A673 (cell line): ENCODE measurements around the gene SCGB1D4. TPM values are rescaled to one million over a fixed set of nuclear protein-coding genes. Genes with fewer than 3 reads are reported as not detected.

Experiments used
- BruUV-seq: library from RNA; stranded (reverse); fragments of 400-500 nt; replicated peaks from 2 replicates; lab custom pipeline; 2021; lab: Mats Ljungman, UMichigan
- CTCF ChIA-PET: fragments of 300-600 bp; sonication (Branson Sonifier 250); formaldehyde crosslinking; loops from one replicate; lab custom pipeline; 2022; ENCODE audit warnings: antibody characterized with exemption; lab: Charles Lee
- POLR2A ChIA-PET: fragments of 300-600 bp; sonication (Branson Sonifier 250); formaldehyde crosslinking; loops from one replicate; lab custom pipeline; 2022; ENCODE audit warnings: antibody characterized with exemption; ENCODE audit not compliant: low non-redundant PET; lab: Charles Lee
- DNase-seq: peaks from one replicate; pipeline ENCODE4 v3.0.0-alpha.2; 2015; ENCODE audit warnings: low spot score
- H3K27ac ChIP-seq: fragments of 200-600 bp; sonication (generic); 2 replicates; pipeline ENCODE4 v1.5.1; 2016; ENCODE audit warnings: mixed run types, low read depth, mild to moderate bottlenecking, mixed read lengths, antibody characterized with exemption, low read length; ENCODE audit not compliant: poor library complexity, severe bottlenecking
- H3K27me3 ChIP-seq: fragments of 200-600 bp; sonication (generic); replicated peaks from 2 replicates; pipeline ENCODE4 v1.6.1; 2017; ENCODE audit warnings: mixed run types, low read depth, mild to moderate bottlenecking, mixed read lengths, antibody characterized with exemption, low read length; ENCODE audit not compliant: insufficient read depth, poor library complexity
- H3K36me3 ChIP-seq: fragments of 200-600 bp; sonication (generic); 2 replicates; pipeline ENCODE4 v1.6.1; 2016; ENCODE audit warnings: mixed run types, mild to moderate bottlenecking, mixed read lengths, antibody characterized with exemption, low read length; ENCODE audit not compliant: insufficient read depth, poor library complexity, severe bottlenecking
- H3K4me1 ChIP-seq: fragments of 200-600 bp; sonication (generic); 2 replicates; pipeline ENCODE4 v1.6.1; 2017; ENCODE audit warnings: mixed run types, mild to moderate bottlenecking, mixed read lengths, antibody characterized with exemption, low read length; ENCODE audit not compliant: insufficient read depth, poor library complexity, severe bottlenecking
- H3K4me3 ChIP-seq: fragments of 200-600 bp; sonication (generic); 2 replicates; pipeline ENCODE4 v1.5.1; 2016; ENCODE audit warnings: low read depth, mixed run types, mild to moderate bottlenecking, mixed read lengths, low read length; ENCODE audit not compliant: poor library complexity, severe bottlenecking
- H3K9me3 ChIP-seq: fragments of 200-600 bp; sonication (generic); 2 replicates; pipeline ENCODE4 v1.6.1; 2016; ENCODE audit warnings: mixed run types, low read depth, mild to moderate bottlenecking, mixed read lengths, antibody characterized with exemption, low read length; ENCODE audit not compliant: poor library complexity, severe bottlenecking
- EZH2 ChIP-seq: fragments of 200-600 bp; sonication (generic); IDR thresholded peaks from 2 replicates; pipeline ENCODE4 v1.6.1; 2017; ENCODE audit warnings: borderline replicate concordance, low read depth, mild to moderate bottlenecking, mixed read lengths, antibody characterized with exemption, low read length; ENCODE audit not compliant: poor library complexity, severe bottlenecking
- intact Hi-C: fragments of 100-400 bp; cut with micrococcal nuclease; formaldehyde crosslinking; loops from one replicate; pipeline ENCODE4 v1.10.0; 2022; ENCODE audit not compliant: unreplicated experiment
- total RNA-seq: library from RNA; stranded (reverse); gene quantifications from 2 replicates; pipeline ENCODE4 v1.2.3, GENCODE V29; 2021
- TF ChIP-seq, protein P1 (sequence below): fragments of 300-800, 200-600 bp; sonication (generic); conservative IDR thresholded peaks from 2 replicates; pipeline ENCODE4 v1.5.1; 2017; ENCODE audit warnings: low read depth, mild to moderate bottlenecking, antibody characterized with exemption, low read length, moderate library complexity, mixed read lengths

SCGB1D4 gene
- total RNA-seq, 1 experiment from 2014 or later, result not detected

DNA sequence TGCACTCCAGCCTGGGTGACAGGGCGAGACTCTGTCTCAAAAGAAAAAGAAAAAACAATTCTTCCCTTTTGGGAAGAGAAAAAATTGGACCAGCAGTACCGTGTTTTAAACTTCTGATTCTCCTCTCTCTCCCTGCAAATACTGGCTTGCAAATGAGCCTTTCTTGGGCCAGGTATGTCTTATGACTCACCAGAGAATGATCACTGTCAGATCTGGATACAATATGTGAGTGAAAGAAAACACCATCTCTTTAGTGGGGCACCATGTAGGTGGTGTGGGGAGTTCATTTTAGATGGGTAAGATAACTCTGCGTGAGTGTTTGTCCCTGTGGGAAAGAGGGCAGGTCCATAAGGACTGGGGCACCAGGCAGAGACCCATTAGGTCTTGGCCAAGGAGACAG, 31.3 kb downstream of the SCGB1D4 start:
- Histone ChIP-seq H3K4me1 (no peaks in the 10 kb centered on the region), H3K36me3 (no peaks in the 10 kb centered on the region), H3K9me3 (no peaks in the 10 kb centered on the region), H3K4me3 (no peak overlapping the region), H3K27me3 (peaks cover 29% of the 10 kb centered on the region), H3K27ac (no peak overlapping the region)
- no peak for DNase-seq
- BruUV-seq, result no TSS peak
- ChIA-PET POLR2A (interaction anchor here (0.5 kb wide), 1 partner anchor 12 kb away, joined by 3 read pairs; no protein-coding TSS in a partner anchor), CTCF (no interaction called here)
- intact Hi-C loops, result no loop called here
- TF ChIP-seq EZH2, result no peak
- TF ChIP-seq, protein P1, sequence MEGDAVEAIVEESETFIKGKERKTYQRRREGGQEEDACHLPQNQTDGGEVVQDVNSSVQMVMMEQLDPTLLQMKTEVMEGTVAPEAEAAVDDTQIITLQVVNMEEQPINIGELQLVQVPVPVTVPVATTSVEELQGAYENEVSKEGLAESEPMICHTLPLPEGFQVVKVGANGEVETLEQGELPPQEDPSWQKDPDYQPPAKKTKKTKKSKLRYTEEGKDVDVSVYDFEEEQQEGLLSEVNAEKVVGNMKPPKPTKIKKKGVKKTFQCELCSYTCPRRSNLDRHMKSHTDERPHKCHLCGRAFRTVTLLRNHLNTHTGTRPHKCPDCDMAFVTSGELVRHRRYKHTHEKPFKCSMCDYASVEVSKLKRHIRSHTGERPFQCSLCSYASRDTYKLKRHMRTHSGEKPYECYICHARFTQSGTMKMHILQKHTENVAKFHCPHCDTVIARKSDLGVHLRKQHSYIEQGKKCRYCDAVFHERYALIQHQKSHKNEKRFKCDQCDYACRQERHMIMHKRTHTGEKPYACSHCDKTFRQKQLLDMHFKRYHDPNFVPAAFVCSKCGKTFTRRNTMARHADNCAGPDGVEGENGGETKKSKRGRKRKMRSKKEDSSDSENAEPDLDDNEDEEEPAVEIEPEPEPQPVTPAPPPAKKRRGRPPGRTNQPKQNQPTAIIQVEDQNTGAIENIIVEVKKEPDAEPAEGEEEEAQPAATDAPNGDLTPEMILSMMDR, result no peak

DNA sequence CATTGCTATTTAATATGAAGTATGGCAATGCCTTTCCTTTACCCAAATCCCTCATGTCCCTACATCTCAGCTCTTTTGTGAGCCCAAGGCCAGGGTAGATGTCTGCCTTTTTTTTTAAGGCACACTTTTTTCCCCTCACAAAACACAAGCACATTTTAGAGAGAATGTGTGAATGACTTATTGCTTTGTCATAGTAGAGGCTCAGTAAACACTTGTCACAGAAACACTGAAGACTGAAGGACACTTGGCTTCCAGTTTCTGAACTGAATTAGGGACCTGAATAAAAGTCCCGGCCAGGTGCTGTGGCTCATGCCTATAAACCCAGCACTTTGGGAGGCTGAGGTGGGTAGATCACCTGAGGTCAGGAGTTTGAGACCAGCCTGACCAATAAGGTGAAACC, 31.8 kb downstream of the SCGB1D4 start:
- DNase-seq, result no peak
- no peak for TF ChIP-seq EZH2
- TF ChIP-seq, protein P1, result no peak
- H3K27me3 ChIP-seq, result peaks cover 28% of the 10 kb centered on the region
- no TSS peak for BruUV-seq
- no peaks in the 10 kb centered on the region for H3K9me3 ChIP-seq
- H3K4me3 ChIP-seq, result no peak overlapping the region
- no peaks in the 10 kb centered on the region for H3K36me3 ChIP-seq
- ChIA-PET POLR2A (no interaction called here), CTCF (interaction anchor here (0.8 kb wide), 1 partner anchor 109 kb away, joined by 3 read pairs; no protein-coding TSS in a partner anchor)
- intact Hi-C loops, result no loop called here
- H3K27ac ChIP-seq, result no peak overlapping the region
- no peaks in the 10 kb centered on the region for H3K4me1 ChIP-seq

DNA sequence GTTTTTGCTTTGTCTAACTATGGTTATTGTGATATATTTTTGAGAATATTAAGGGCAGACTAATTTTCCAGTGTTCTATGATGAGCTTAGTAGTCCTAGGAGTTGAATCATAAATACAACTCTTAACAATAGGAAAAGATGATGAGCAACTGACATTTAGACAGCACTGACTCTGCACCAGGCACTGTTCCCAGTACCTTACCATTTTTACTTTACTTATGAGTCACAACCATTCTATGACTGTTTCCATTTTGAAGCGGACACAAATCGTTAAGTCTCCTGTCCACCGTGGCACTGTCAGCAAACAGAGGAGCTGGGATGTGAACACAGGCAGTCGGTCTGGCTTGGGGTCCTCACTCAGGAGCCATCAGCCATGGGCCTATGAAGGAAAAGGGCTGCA, 32.3 kb downstream of the SCGB1D4 start:
- POLR2A ChIA-PET, result no interaction called here
- Histone ChIP-seq H3K4me3 (no peak overlapping the region), H3K27ac (no peak overlapping the region), H3K9me3 (no peaks in the 10 kb centered on the region), H3K36me3 (no peaks in the 10 kb centered on the region), H3K27me3 (peaks cover 23% of the 10 kb centered on the region), H3K4me1 (no peaks in the 10 kb centered on the region)
- CTCF ChIA-PET, result interaction anchor here (0.8 kb wide), 1 partner anchor 109 kb away, joined by 3 read pairs; no protein-coding TSS in a partner anchor
- intact Hi-C loops, result no loop called here
- TF ChIP-seq, protein P1, result no peak
- TF ChIP-seq EZH2, result no peak
- no peak for DNase-seq
- BruUV-seq, result no TSS peak
